C1 segment of cervical spinal cord (tissue), 14 donors: ENCODE results near the gene RFNG.
"Not testable (repeated sequence)": the region's sequence is repeated elsewhere in the genome, so short reads cannot be mapped to it uniquely, and the experiment has no call there.

Source experiments
- DNase-seq, 14 donors: peaks; one replicate each; lab custom pipeline; 2025; lab: John Stamatoyannopoulos, UW

Gene RFNG

DNA sequence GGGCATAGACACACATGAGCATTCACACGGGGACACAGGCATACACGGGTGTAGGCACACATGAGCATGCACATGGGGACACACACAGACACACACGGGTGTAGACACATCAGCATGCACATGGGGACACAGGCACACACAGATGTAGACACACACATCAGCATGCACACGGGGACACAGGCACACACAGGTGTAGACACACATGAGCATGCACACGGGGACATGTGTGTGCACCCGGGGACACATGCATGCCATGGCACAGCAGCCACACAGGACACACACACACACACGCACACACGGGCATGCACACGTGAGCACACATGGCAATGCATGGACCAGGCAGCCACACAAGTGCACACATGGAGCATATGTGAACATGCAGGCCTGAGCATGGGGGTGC is 9.0 kb downstream of the RFNG start:
- no peak for DNase-seq

DNA sequence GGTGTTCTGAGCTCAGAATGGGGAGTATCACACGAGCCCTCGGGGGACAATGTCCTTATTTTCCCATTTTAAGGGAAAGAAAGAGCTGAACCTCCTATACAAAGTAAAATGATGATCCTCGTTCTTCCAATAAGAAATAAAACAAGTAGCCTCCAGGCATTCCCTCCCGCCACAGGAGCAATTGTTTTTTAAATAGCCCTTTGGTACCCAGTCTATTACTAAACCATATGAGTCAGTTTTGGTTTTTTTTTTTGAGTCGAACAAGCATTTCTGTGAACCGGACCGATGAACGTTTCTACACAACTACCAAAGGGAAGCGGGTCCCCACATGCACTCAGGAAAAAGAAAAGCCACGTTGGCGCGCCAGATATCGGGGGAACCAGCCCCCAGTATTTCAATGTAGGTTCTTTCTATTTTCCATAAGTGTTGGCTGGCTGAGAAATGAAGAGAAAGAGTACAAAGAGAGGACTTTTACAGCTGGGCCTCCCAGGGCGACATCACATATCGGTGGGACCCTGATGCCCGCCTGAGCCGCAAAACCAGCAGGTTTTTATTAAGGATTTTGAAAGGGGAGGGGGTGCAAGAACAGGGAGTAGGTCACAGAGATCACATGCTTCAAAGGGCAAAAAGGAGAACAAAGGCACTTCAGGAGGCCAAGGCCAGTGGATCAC is 10.3 kb downstream of the RFNG start:
- no peak for DNase-seq

GRCh38 chr17:82039695-82040299 is 11.8 kb downstream of the RFNG start:
- DNase-seq, result no peak

DNA sequence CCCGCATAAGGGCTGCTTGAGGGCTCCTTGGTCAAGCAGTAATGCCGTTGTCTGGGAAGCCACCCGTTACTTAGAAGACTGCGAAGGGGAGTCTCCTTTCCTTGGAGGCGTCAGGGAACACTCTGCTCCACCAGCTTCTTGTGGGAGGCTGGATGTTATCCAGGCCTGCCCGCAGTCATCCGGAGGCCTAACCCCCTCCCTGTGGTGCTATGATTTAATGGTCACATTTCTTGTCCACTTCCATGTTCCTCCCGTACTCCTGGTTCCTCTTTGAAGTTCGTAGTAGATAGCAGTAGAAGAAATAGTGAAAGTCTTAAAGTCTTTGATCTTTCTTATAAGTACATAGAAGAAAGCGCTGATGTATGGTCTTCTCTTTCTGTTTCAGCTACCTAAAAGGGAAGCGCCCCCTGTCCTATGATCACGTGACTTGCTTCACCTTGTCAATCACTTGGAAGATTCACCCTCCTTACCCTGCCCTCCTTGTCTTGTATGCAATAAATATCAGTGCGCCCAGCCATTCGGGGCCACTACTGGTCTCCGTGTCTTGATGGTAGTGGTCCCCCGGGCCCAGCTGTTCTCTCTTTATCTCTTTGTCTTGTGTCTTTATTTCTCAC is 12.7 kb downstream of the RFNG start:
- DNase-seq, result not testable (repeated sequence)

- no peak for DNase-seq
Measured at GRCh38 chr17:82037889-82038195, 13.8 kb downstream of the RFNG start.

DNA sequence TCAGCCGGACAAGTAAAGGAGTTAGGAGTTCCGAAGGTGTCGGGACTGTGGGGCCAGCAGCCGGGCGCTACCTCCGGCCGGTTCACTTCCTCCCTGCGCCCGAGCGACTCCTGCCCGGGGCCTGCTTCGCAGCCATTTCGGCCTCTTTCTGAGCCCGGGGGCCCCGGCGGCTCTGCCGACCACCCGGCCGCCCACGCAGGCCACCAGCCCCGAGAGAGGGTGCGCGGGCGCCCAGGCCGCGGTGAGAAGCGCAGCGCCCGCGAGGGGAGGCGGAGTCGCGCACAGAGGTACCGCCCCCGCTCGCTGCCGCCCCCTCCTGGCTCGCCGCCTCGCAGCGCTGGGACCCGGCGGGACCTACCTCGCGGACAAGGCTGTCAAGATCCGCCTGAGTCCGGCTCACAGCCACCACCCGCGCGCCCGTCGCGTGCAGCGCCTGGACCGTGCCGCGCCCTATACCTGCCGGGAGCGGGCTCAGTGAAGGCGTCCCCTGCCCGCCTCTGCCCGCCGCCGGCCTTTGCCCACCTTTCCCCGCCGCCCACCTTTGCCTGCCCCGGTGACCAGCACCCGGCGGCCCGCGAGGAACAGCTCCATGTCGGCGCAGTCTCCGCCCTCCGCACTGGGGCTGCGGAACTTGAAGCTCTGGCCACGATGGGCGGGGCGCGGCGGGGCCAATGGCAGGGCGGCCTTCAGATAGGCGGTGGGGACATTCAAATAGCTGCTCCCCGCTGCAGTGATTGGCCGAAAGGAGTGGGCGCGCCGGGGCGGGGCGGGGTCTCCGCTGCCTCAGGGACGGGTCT is 14.3 kb downstream of the RFNG start, which contains the start of gene DCXR:
Gene DCXR, minus strand, starts transcription at position 606 of the 797 bp plus-strand sequence. Its CDS starts 15 bp downstream, at position 591.
- peak; percentile 52 to 97 (median 94) for DNase-seq

- peak in 1 of 14 donors; percentile 29 for DNase-seq
Measured at GRCh38 chr17:82036634-82037091, 14.9 kb downstream of the RFNG start.

- DNase-seq, result no peak
Measured at GRCh38 chr17:82035956-82036633, 15.5 kb downstream of the RFNG start.

- no peak for DNase-seq
Measured at GRCh38 chr17:82035488-82035887, 16.1 kb downstream of the RFNG start.

- DNase-seq, result no peak
Measured at GRCh38 chr17:82034371-82035011, 17.1 kb downstream of the RFNG start.

DNA sequence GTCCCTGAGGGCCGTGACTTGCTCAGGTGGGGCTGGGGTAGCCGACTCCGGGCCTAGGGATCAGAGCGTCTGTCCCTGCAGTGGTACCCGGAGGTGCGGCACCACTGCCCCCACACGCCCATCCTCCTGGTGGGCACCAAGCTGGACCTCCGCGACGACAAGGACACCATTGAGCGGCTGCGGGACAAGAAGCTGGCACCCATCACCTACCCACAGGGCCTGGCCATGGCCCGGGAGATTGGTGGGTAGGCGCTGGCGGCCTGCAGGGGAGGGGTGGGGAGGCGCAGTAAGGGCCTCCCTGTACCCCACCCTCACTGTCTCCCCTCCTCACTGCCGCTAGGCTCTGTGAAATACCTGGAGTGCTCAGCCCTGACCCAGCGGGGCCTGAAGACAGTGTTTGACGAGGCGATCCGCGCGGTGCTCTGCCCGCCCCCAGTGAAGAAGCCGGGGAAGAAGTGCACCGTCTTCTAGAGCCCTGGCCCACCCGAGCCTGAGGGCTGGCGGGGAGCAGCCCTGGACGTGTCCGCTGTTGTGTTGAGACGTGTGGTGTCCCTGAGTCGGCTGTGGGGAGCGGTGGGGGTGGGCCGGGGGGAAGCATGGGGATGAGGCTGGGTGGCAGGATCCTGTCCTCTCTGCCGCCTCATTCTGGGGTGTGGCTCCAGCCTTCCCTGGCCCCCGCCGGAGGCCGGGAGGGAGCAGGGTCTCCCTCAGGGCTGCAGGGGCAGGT is 18.1 kb downstream of the RFNG start:
- DNase-seq, result no peak

GRCh38 chr17:82031885-82032627 is 19.6 kb downstream of the RFNG start:
- DNase-seq, result no peak

DNA sequence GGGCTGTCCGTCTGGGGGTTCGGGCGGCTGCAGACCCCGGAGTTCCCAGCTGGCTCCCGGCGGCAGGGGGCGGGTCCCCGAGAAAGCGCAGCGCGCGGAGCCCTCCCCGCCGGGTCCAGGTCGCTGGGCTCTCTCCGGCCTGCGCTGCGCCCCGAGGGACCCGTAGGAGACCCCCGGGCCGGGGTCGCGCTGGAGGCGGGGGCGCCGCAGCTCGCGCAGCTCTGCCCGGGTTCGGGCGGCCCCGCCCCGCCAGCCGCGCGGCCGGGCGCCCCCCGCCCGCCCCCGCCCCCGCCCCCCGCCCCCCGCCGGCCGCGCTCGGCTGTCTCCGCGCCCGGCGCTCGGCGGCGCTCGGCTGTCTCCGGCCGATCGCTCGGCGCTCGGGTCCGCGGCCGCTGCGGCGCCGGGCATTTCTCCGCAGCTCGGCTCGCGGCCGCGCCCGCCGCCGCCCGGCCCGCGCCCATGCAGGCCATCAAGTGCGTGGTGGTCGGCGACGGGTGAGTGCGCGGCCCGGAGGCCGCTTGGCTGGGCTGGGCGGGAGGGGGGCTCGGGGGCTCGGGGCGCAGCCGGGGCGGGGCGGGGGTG is 20.2 kb downstream of the RFNG start, which contains the start of gene RAC3:
Gene RAC3, plus strand, starts transcription at position 376 of the 582 bp plus-strand sequence. Its CDS starts 84 bp downstream, at position 460.
- peak in 1 of 14 donors; percentile 13 for DNase-seq

DNA sequence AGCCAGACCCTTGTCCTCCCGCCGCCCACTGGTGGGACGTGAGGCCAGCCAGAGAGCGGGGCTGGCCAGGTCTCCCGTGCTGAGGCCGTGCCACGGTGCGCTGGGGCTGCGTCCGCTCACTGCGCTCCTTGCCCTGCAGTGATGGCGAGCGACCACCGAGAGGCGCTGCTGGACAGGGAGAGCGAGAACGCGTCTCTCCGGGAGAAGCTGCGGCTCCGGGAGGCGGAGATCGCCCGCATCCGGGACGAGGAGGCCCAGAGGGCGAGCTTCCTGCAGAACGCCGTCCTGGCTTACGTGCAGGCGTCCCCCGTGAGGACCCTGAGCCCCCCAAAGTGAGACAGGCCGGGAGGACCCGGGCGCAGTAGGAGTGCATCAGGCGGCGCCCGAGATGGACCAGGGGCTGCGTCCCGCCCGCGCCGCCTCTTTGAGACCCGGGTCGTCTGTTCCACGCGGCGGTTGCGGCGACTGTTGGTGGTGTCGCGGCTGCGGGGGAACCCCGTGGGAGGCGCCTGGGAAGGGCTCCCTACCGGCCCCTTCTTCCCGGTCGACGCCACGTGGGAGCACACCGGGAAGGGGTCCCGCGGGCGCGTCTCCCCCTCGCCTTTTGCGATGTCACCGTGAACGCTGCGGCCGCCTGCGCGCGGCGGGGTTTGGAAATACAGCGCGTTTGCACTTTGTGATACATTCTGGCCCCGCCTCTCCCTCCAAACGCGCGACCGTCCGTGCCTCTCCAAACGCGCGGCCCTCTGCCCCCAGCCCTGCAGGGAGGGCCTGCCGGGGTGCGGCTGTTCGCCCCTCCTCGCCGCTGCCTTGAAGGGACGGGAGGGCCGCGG is 20.9 kb downstream of the RFNG start:
- peak in 13 of 14 donors; percentile 35 to 83 (median 63) for DNase-seq

GRCh38 chr17:82029990-82030469 is 21.6 kb downstream of the RFNG start:
- DNase-seq, result peak in 1 of 14 donors; percentile 69

- peak in 2 of 14 donors; percentile 40 to 86 for DNase-seq
Measured at GRCh38 chr17:82029391-82029790, 22.2 kb downstream of the RFNG start.

DNA sequence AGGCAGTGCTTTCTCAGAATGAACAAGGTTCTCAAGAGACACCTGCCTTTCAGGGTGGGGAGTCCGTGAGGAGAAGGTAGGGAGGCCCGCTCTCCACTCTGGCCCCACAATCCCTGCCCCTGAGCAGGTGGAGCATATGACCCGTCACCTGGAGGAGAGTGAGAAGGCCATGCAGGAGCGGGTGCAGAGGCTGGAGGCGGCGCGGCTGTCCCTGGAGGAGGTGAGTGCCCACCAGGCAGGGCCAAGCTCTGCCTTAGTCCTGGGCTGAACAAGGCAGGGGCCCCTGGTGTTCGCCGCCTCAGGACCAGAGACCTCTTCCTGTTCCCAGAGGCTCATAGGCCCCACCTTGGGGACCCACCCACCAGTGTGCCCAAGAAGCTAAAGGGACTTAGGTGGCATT is 22.6 kb downstream of the RFNG start:
- no peak for DNase-seq

DNA sequence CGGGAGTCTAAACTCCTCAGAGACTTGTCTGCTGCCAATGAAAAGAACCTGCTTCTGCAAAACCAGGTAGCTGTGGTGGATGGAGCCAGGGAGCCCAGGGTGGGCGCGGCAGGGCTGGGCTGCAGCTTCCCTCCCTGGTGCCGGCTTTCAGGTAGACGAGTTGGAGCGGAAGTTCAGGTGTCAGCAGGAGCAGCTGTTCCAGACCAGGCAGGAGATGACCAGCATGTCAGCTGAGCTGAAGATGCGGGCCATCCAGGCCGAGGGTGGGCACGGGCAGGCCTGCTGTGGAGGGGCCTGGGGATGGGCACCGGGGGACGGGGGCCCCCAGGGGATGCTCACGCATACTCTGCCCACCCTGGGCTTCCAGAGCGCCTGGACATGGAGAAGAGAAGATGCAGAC is 23.4 kb downstream of the RFNG start:
- no peak for DNase-seq
